ENCODE data around the gene XYLT1.

- TF ChIP-seq ELK1 (IDR thresholded peaks at IDR 0.05; ENCODE audit: low read depth, low read length) (no peak), POLR2AphosphoS5 (IDR thresholded peaks at IDR 0.05; ENCODE audit: low read length) (no peak), MAX (IDR thresholded peaks at IDR 0.05; ENCODE audit: low read depth, low read length) (no peak), HSF1 (IDR thresholded peaks at IDR 0.05; ENCODE audit: low read depth, low read length) (no peak), SIX5 (IDR thresholded peaks at IDR 0.05; ENCODE audit: low read depth, low read length, severe bottlenecking) (no peak), IRF3 (IDR thresholded peaks at IDR 0.05) (no peak), CTCF (IDR thresholded peaks at IDR 0.05 in 2 of 3, conservative IDR thresholded peaks at IDR 0.05 in 1 of 3; ENCODE audit: control insufficient read depth in 2 of 3, extremely low read depth in 1 of 3, insufficient read depth in 1 of 3, low read depth in 3 of 3, low read length in 3 of 3) (no peak), POLR2A (IDR thresholded peaks at IDR 0.05; ENCODE audit: low read depth, low read length) (no peak), JUND (IDR thresholded peaks at IDR 0.05; ENCODE audit: low read depth, low read length) (no peak), ZZZ3 (IDR thresholded peaks at IDR 0.05; ENCODE audit: control insufficient read depth, insufficient read length, low read depth) (no peak), SMAD1 (IDR thresholded peaks at IDR 0.05; ENCODE audit: low read depth, partially characterized antibody) (no peak)
Measured at GRCh38 chr16:17423221-17423620, 47.5 kb downstream of the XYLT1 start.

Measured in GM12878 (cell line).